NB4 (cell line): ENCODE measurements around the gene TIAM2.

Experiments used
- POLR2A ChIP-seq: IDR thresholded peaks from 2 replicates; pipeline ENCODE4 v1.6.1; 2011; ENCODE audit warnings: mild to moderate bottlenecking; ENCODE audit not compliant: insufficient read length; ENCODE audit errors: extremely low read depth
- TF ChIP-seq, protein P1 (sequence below): IDR thresholded peaks from one replicate; pipeline ENCODE4 v1.5.1; 2012; ENCODE audit warnings: low read depth, low read length

DNA sequence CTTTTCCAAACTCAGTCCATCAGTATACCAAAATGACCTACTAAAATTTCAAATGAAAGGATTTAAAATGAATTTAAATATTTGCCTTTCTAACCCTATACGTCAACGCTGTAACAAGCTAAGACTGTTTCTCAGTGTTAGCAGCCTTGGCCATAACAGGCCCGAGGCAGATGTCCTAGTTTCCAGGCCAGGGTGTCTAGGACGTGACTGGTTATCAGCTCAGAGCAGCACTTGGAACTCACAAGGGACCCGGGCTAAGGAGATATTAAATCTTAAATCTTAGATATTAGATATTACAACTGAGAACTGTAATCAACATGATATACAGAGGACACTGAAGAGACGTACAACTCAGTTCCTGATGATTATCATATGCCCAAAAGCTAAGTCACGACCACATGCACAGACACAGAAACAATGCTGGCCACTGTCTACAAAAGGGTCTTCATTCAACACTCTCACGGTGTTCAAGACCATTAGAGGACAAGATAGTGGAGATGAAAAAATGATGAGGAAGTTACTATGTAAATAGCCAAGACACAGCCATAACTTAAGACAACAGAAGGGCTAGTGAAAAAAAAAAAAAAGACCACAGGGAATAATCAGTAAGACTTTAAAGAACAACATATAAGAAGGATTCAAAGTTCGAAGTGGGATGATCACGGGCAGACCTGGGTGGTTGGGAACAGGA lies 268.4 kb downstream of the TIAM2 start, which contains the start of gene CLDN20:
- TF ChIP-seq POLR2A: no peak
- TF ChIP-seq, protein P1, sequence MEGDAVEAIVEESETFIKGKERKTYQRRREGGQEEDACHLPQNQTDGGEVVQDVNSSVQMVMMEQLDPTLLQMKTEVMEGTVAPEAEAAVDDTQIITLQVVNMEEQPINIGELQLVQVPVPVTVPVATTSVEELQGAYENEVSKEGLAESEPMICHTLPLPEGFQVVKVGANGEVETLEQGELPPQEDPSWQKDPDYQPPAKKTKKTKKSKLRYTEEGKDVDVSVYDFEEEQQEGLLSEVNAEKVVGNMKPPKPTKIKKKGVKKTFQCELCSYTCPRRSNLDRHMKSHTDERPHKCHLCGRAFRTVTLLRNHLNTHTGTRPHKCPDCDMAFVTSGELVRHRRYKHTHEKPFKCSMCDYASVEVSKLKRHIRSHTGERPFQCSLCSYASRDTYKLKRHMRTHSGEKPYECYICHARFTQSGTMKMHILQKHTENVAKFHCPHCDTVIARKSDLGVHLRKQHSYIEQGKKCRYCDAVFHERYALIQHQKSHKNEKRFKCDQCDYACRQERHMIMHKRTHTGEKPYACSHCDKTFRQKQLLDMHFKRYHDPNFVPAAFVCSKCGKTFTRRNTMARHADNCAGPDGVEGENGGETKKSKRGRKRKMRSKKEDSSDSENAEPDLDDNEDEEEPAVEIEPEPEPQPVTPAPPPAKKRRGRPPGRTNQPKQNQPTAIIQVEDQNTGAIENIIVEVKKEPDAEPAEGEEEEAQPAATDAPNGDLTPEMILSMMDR: no peak
